Type B pancreatic cell (in vitro differentiated cells): ENCODE measurements around the gene RBM25. TPM values are rescaled to one million over a fixed set of nuclear protein-coding genes. Genes with fewer than 3 reads are reported as not detected.

Experiments
- DNase-seq: peaks from one replicate; pipeline ENCODE4 v3.0.0; 2021; ENCODE audit warnings: mixed read lengths; ENCODE audit not compliant: unreplicated experiment; ENCODE audit errors: extremely low spot score
- H3K27ac Mint-ChIP-seq: 2 replicates; pipeline ENCODE4 v1.8.0; 2021; ENCODE audit warnings: mild to moderate bottlenecking, mixed read lengths
- H3K27me3 Mint-ChIP-seq: 2 replicates; pipeline ENCODE4 v1.8.0; 2021; ENCODE audit warnings: mixed read lengths
- H3K36me3 Mint-ChIP-seq: 2 replicates; pipeline ENCODE4 v1.8.0; 2021; ENCODE audit warnings: mixed read lengths
- H3K4me1 Mint-ChIP-seq: one replicate; pipeline ENCODE4 v1.8.0; 2021; ENCODE audit warnings: mixed read lengths; ENCODE audit not compliant: unreplicated experiment
- H3K4me3 Mint-ChIP-seq: 2 replicates; pipeline ENCODE4 v1.8.0; 2021; ENCODE audit warnings: mild to moderate bottlenecking, mixed read lengths
- H3K9me3 Mint-ChIP-seq: 2 replicates; pipeline ENCODE4 v1.8.0; 2021; ENCODE audit warnings: mixed read lengths
- total RNA-seq: library from RNA; stranded (reverse); gene quantifications from 2 replicates; pipeline ENCODE4 v1.2.1, GENCODE V29; 2021; ENCODE audit warnings: low replicate concordance
- TF ChIP-seq, protein P1 (sequence below): fragments of 200-600 bp; sonication (generic); conservative IDR thresholded peaks from 2 replicates; pipeline ENCODE4 v1.5.0; 2021; ENCODE audit warnings: antibody characterized with exemption, mild to moderate bottlenecking

RBM25 gene
- total RNA-seq, 1 donor from 2014 or later, result 94.6 TPM

DNA sequence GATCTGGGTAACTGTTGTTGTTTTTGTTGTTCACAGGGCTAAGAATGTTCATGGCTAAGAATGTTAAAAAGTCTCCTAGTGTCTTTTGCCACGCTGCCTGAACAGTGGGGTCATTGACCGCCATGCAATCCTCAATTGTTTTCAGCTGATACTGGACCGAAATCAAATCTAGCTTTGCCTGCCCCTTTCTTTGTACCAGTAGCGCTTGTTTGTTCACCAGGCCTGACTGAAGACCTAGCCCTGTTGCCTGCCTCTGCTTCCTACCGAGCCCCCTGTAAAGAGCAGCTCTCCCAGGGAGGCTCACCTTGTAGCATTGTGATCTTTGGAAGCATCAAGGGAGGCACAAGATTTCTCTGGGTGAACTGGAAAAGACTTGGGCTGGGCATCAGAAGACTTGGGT lies 84.7 kb downstream of the RBM25 start:
- H3K27ac Mint-ChIP-seq, result peak overlapping the region; percentile 56
- TF ChIP-seq, protein P1, sequence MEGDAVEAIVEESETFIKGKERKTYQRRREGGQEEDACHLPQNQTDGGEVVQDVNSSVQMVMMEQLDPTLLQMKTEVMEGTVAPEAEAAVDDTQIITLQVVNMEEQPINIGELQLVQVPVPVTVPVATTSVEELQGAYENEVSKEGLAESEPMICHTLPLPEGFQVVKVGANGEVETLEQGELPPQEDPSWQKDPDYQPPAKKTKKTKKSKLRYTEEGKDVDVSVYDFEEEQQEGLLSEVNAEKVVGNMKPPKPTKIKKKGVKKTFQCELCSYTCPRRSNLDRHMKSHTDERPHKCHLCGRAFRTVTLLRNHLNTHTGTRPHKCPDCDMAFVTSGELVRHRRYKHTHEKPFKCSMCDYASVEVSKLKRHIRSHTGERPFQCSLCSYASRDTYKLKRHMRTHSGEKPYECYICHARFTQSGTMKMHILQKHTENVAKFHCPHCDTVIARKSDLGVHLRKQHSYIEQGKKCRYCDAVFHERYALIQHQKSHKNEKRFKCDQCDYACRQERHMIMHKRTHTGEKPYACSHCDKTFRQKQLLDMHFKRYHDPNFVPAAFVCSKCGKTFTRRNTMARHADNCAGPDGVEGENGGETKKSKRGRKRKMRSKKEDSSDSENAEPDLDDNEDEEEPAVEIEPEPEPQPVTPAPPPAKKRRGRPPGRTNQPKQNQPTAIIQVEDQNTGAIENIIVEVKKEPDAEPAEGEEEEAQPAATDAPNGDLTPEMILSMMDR, result no peak
- peaks cover 27% of the 10 kb centered on the region for H3K4me1 Mint-ChIP-seq
- peaks cover 8% of the 10 kb centered on the region for H3K36me3 Mint-ChIP-seq
- H3K4me3 Mint-ChIP-seq, result no peak overlapping the region
- H3K27me3 Mint-ChIP-seq, result no peaks in the 10 kb centered on the region
- no peak for DNase-seq
- H3K9me3 Mint-ChIP-seq, result no peaks in the 10 kb centered on the region

GRCh38 chr14:73143617-73144016 lies 85.3 kb downstream of the RBM25 start:
- DNase-seq, result no peak
- H3K36me3 Mint-ChIP-seq, result peaks cover 8% of the 10 kb centered on the region
- H3K9me3 Mint-ChIP-seq, result no peaks in the 10 kb centered on the region
- H3K27ac Mint-ChIP-seq, result peak overlapping the region; percentile 56
- no peak overlapping the region for H3K4me3 Mint-ChIP-seq
- no peaks in the 10 kb centered on the region for H3K27me3 Mint-ChIP-seq
- H3K4me1 Mint-ChIP-seq, result peaks cover 27% of the 10 kb centered on the region
- TF ChIP-seq, protein P1, result no peak

DNA sequence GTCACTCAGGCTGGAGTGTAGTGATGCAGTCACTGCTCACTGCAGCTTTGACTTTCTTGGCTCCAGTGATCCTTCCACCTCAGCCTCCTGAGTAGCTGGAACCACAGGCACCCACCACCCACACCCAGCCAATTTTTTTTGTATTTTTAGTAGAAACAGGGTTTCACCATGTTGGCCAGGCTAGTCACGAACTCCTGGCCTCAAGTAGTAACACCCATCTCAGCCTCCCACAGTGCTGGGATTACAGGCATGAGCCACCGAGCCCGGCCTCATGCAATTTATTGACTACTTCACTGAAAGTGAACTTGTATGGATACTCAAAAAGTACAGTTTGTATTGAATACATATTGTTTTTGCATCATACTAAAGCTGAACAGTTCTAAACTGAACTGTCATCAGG lies 87.0 kb downstream of the RBM25 start:
- Mint-ChIP-seq H3K36me3 (peaks cover 14% of the 10 kb centered on the region), H3K4me1 (peaks cover 27% of the 10 kb centered on the region), H3K27ac (no peak overlapping the region), H3K4me3 (no peak overlapping the region), H3K9me3 (no peaks in the 10 kb centered on the region), H3K27me3 (no peaks in the 10 kb centered on the region)
- no peak for DNase-seq
- TF ChIP-seq, protein P1, result no peak

GRCh38 chr14:73146111-73146510 lies 87.8 kb downstream of the RBM25 start:
- Mint-ChIP-seq H3K4me1 (peaks cover 21% of the 10 kb centered on the region), H3K36me3 (peaks cover 14% of the 10 kb centered on the region), H3K27ac (no peak overlapping the region), H3K4me3 (no peak overlapping the region), H3K27me3 (no peaks in the 10 kb centered on the region), H3K9me3 (no peaks in the 10 kb centered on the region)
- no peak for DNase-seq
- TF ChIP-seq, protein P1, result no peak

DNA sequence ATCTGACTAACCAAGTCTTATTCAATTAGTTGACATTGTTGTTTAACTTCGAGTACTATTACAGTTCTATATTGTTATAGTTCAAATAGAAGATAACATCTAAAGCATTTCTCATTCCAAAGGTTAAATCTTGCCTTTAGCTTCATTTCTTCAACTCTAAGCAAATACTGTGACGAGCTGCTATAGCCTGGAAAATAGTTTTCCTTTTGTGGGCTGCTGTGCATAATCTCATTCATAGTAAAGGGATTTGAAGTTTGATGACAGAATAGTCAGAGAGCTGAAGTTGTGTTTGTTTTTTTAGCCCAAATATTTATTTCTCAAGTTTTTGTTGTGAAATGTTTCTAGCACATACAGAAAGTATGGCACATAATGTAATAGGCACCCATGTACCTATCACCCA lies 91.4 kb downstream of the RBM25 start:
- Mint-ChIP-seq H3K4me1 (peaks cover 6% of the 10 kb centered on the region), H3K27me3 (no peaks in the 10 kb centered on the region), H3K4me3 (no peak overlapping the region), H3K27ac (no peak overlapping the region), H3K36me3 (peaks cover 13% of the 10 kb centered on the region), H3K9me3 (no peaks in the 10 kb centered on the region)
- TF ChIP-seq, protein P1, result no peak
- no peak for DNase-seq

GRCh38 chr14:73153272-73153671 lies 94.9 kb downstream of the RBM25 start:
- H3K27ac Mint-ChIP-seq, result no peak overlapping the region
- TF ChIP-seq, protein P1, result no peak
- H3K4me1 Mint-ChIP-seq, result no peaks in the 10 kb centered on the region
- peaks cover 15% of the 10 kb centered on the region for H3K36me3 Mint-ChIP-seq
- H3K9me3 Mint-ChIP-seq, result no peaks in the 10 kb centered on the region
- no peak for DNase-seq
- H3K4me3 Mint-ChIP-seq, result no peak overlapping the region
- H3K27me3 Mint-ChIP-seq, result no peaks in the 10 kb centered on the region
